H1 (cell line): Measurements from ENCODE around the gene TPSAB1. TPM values are rescaled to one million over a fixed set of nuclear protein-coding genes. Genes with fewer than 3 reads are reported as not detected.

ENCODE experiments used
- CTCF ChIA-PET: fragments of 300-600 bp; sonication (Branson Sonifier 250); formaldehyde crosslinking; loops from one replicate; lab custom pipeline; 2021; ENCODE audit not compliant: partially characterized antibody; lab: Charles Lee
- POLR2A ChIA-PET: fragments of 300-600 bp; sonication (Branson Sonifier 250); formaldehyde crosslinking; loops from one replicate; lab custom pipeline; 2021; ENCODE audit warnings: inconsistent platforms; ENCODE audit not compliant: partially characterized antibody; lab: Charles Lee
- DNase-seq, 2 experiments: peaks; one replicate each; pipeline versions ENCODE4 v3.0.0 to v3.0.0-alpha.2; 2010 to 2022; ENCODE audit warnings: low spot score in 2 of 2, low read depth in 1 of 2, mixed read lengths in 1 of 2
- FAIRE-seq: peaks from 2 replicates; lab custom pipeline; 2011; peaks lifted over from hg19 to GRCh38; lab: Jason Lieb, UNC
- H2AFZ ChIP-seq: 2 replicates; pipeline ENCODE4 v1.8.1; 2012; ENCODE audit warnings: low read length, inconsistent platforms
- H2AK5ac ChIP-seq: 2 replicates; pipeline ENCODE4 v1.6.1; 2013; ENCODE audit warnings: low read depth, low read length
- H2BK120ac ChIP-seq: replicated peaks from 2 replicates; pipeline ENCODE3; 2013; ENCODE audit warnings: low read depth, low read length, inconsistent platforms
- H2BK12ac ChIP-seq: 2 replicates; pipeline ENCODE4 v1.6.1; 2013; ENCODE audit warnings: low read depth, low read length
- H2BK15ac ChIP-seq: 2 replicates; pipeline ENCODE4 v1.6.1; 2013; ENCODE audit warnings: low read length
- H2BK20ac ChIP-seq: 2 replicates; pipeline ENCODE4 v1.6.1; 2013; ENCODE audit warnings: low read length
- H2BK5ac ChIP-seq: 2 replicates; pipeline ENCODE4 v1.6.1; 2013; ENCODE audit warnings: low read depth, low read length
- H3K14ac ChIP-seq: 2 replicates; pipeline ENCODE4 v1.6.1; 2013; ENCODE audit warnings: inconsistent platforms; ENCODE audit not compliant: insufficient read length
- H3K18ac ChIP-seq: 2 replicates; pipeline ENCODE4 v1.6.1; 2013; ENCODE audit warnings: low read length; ENCODE audit errors: extremely low read depth
- H3K23ac ChIP-seq: 2 replicates; pipeline ENCODE4 v1.6.1; 2013; ENCODE audit warnings: inconsistent platforms; ENCODE audit not compliant: insufficient read length
- H3K23me2 ChIP-seq: 2 replicates; pipeline ENCODE4 v1.6.1; 2013; ENCODE audit warnings: low read depth, low read length
- H3K27ac ChIP-seq: 2 replicates; pipeline ENCODE4 v1.6.1; 2011; ENCODE audit warnings: low read depth, low read length, inconsistent platforms
- H3K27me3 ChIP-seq, 4 experiments: replicated peaks in 1 of 4; 1 replicate in 1 of 4; 2 replicates in 3 of 4; pipeline versions ENCODE4 v1.6.1 to v1.8.1; 2011 to 2013; ENCODE audit warnings: low read length in 3 of 4, mild to moderate bottlenecking in 3 of 4, inconsistent platforms in 2 of 4, mixed read lengths in 2 of 4, moderate library complexity in 1 of 4; ENCODE audit not compliant: control insufficient read depth in 3 of 4, insufficient read depth in 3 of 4; ENCODE audit errors: extremely low read depth in 1 of 4
- H3K36me3 ChIP-seq, 4 experiments: 2 replicates each; pipeline versions ENCODE4 v1.6.1 to v1.8.1; 2011 to 2013; ENCODE audit warnings: mild to moderate bottlenecking in 4 of 4, low read length in 3 of 4, moderate library complexity in 2 of 4, control low read depth in 1 of 4, inconsistent platforms in 1 of 4; ENCODE audit not compliant: insufficient read depth in 4 of 4, control insufficient read depth in 2 of 4
- H3K4ac ChIP-seq: replicated peaks from 2 replicates; pipeline ENCODE3; 2013; ENCODE audit warnings: low read length, low read depth, mixed read lengths, inconsistent platforms; ENCODE audit not compliant: insufficient read length
- H3K4me1 ChIP-seq, 4 experiments: replicated peaks in 1 of 4; 1 replicate in 1 of 4; 2 replicates in 3 of 4; pipeline versions ENCODE4 v1.6.1 to v1.8.1; 2011 to 2013; ENCODE audit warnings: low read length in 3 of 4, inconsistent platforms in 2 of 4, mixed read lengths in 1 of 4; ENCODE audit not compliant: insufficient read depth in 4 of 4, control insufficient read depth in 3 of 4
- H3K4me2 ChIP-seq, 2 experiments: 2 replicates each; pipeline versions ENCODE4 v1.6.1 to v1.8.1; 2011 to 2013; ENCODE audit warnings: low read depth in 2 of 2, low read length in 2 of 2, control low read depth in 1 of 2, inconsistent platforms in 1 of 2, mild to moderate bottlenecking in 1 of 2; ENCODE audit not compliant: insufficient read depth in 1 of 2
- H3K4me3 ChIP-seq, 4 experiments: fragments of 200-600, 300-600 bp in 1 of 4; sonication (generic), shearing (Covaris generic), sonication (Bioruptor Twin) in 1 of 4; 2 replicates each; pipeline versions ENCODE4 v1.5.1 to v1.8.1; 2011 to 2016; ENCODE audit warnings: low read length in 4 of 4, low read depth in 3 of 4, control low read depth in 2 of 4, inconsistent platforms in 2 of 4, mild to moderate bottlenecking in 2 of 4, mixed read lengths in 1 of 4, moderate library complexity in 1 of 4; ENCODE audit not compliant: insufficient read depth in 2 of 4; ENCODE audit errors: extremely low read depth in 1 of 4
- H3K56ac ChIP-seq: replicated peaks from 2 replicates; pipeline ENCODE3; 2013; ENCODE audit warnings: low read depth, mild to moderate bottlenecking, mixed read lengths, low read length, inconsistent platforms; ENCODE audit not compliant: insufficient read length
- H3K79me1 ChIP-seq: 2 replicates; pipeline ENCODE4 v1.6.1; 2013; ENCODE audit warnings: low read depth, low read length, control low read depth
- H3K79me2 ChIP-seq, 2 experiments: 2 replicates each; pipeline versions ENCODE4 v1.6.1 to v1.8.1; 2012 to 2013; ENCODE audit warnings: low read length in 2 of 2, mild to moderate bottlenecking in 2 of 2, inconsistent platforms in 1 of 2; ENCODE audit not compliant: insufficient read depth in 2 of 2, control insufficient read depth in 1 of 2
- H3K9ac ChIP-seq, 4 experiments: replicated peaks in 1 of 4; 1 replicate in 1 of 4; 2 replicates in 3 of 4; pipeline versions ENCODE4 v1.6.1 to v1.8.1; 2011 to 2013; ENCODE audit warnings: low read depth in 3 of 4, low read length in 3 of 4, control low read depth in 2 of 4, mild to moderate bottlenecking in 2 of 4, moderate library complexity in 2 of 4, inconsistent platforms in 1 of 4; ENCODE audit errors: extremely low read depth in 1 of 4
- H3K9me3 ChIP-seq, 2 experiments: 2 replicates each; pipeline versions ENCODE4 v1.6.1 to v1.8.1; 2012 to 2013; ENCODE audit warnings: mild to moderate bottlenecking in 2 of 2, moderate library complexity in 2 of 2, control low read depth in 1 of 2, inconsistent platforms in 1 of 2, low read depth in 1 of 2, low read length in 1 of 2, mixed read lengths in 1 of 2; ENCODE audit not compliant: insufficient read depth in 2 of 2
- H4K20me1 ChIP-seq, 2 experiments: replicated peaks in 1 of 2; 2 replicates each; pipeline versions ENCODE3 to v1.8.1; 2011 to 2013; ENCODE audit warnings: inconsistent platforms in 2 of 2, low read length in 2 of 2, mild to moderate bottlenecking in 1 of 2; ENCODE audit not compliant: insufficient read depth in 2 of 2, control insufficient read depth in 1 of 2
- H4K5ac ChIP-seq: 2 replicates; pipeline ENCODE4 v1.6.1; 2013; ENCODE audit warnings: low read length, low read depth, mixed read lengths, inconsistent platforms; ENCODE audit not compliant: insufficient read length
- H4K8ac ChIP-seq: 2 replicates; pipeline ENCODE4 v1.8.0; 2013; ENCODE audit warnings: mild to moderate bottlenecking, moderate library complexity, low read length, inconsistent platforms; ENCODE audit not compliant: insufficient read depth; ENCODE audit errors: extremely low read depth
- H4K91ac ChIP-seq: replicated peaks from 2 replicates; pipeline ENCODE3; 2013; ENCODE audit warnings: low read length, mixed read lengths, inconsistent platforms; ENCODE audit not compliant: insufficient read length
- ATF3 ChIP-seq: IDR thresholded peaks from 2 replicates; pipeline ENCODE4 v1.6.1; 2011; ENCODE audit warnings: low read depth, mild to moderate bottlenecking, low read length; ENCODE audit not compliant: insufficient read depth
- CEBPB ChIP-seq: IDR thresholded peaks from 2 replicates; pipeline ENCODE4 v1.6.1; 2012; ENCODE audit warnings: low read depth, low read length
- FOSL1 ChIP-seq: IDR thresholded peaks from 2 replicates; pipeline ENCODE4 v1.6.1; 2011; ENCODE audit warnings: mild to moderate bottlenecking, low read depth, low read length, moderate library complexity; ENCODE audit not compliant: insufficient read depth
- GTF2F1 ChIP-seq: IDR thresholded peaks from 2 replicates; pipeline ENCODE4 v1.6.1; 2012; ENCODE audit warnings: low read depth, low read length, improper control_type of control experiment, borderline replicate concordance
- KDM5A ChIP-seq: fragments of 200-600 bp; IDR thresholded peaks from 2 replicates; pipeline ENCODE4 v1.7.1; 2012; ENCODE audit warnings: mild to moderate bottlenecking, low read length, inconsistent platforms, mixed read lengths
- MAFK ChIP-seq: IDR thresholded peaks from 2 replicates; pipeline ENCODE4 v1.6.1; 2012; ENCODE audit warnings: low read depth, mild to moderate bottlenecking, improper control_type of control experiment, low read length
- RAD21 ChIP-seq, 2 experiments: IDR thresholded peaks in 1 of 2; conservative IDR thresholded peaks in 1 of 2; 2 replicates each; pipeline ENCODE4 v1.6.1; 2011; ENCODE audit warnings: low read depth in 2 of 2, low read length in 2 of 2, improper control_type of control experiment in 1 of 2, inconsistent platforms in 1 of 2, mild to moderate bottlenecking in 1 of 2, moderate library complexity in 1 of 2
- RXRA ChIP-seq: IDR thresholded peaks from 2 replicates; pipeline ENCODE4 v1.6.1; 2011; ENCODE audit warnings: low read depth, mild to moderate bottlenecking, low read length, moderate library complexity; ENCODE audit not compliant: insufficient read depth
- SAP30 ChIP-seq: fragments of 300-600 bp; sonication (generic); IDR thresholded peaks from 2 replicates; pipeline ENCODE4 v1.7.1; 2012; ENCODE audit warnings: low read length, moderate library complexity, mild to moderate bottlenecking, inconsistent platforms; ENCODE audit not compliant: insufficient read depth, insufficient replicate concordance
- SP2 ChIP-seq: IDR thresholded peaks from 2 replicates; pipeline ENCODE4 v1.6.1; 2012; ENCODE audit warnings: mild to moderate bottlenecking, low read length, inconsistent platforms
- TEAD4 ChIP-seq: IDR thresholded peaks from 2 replicates; pipeline ENCODE4 v1.6.1; 2012; ENCODE audit warnings: low read depth, low read length, inconsistent platforms, mixed read lengths
- WGBS, 2 experiments: shearing (Covaris generic) in 1 of 2; methylation state at CpG; one replicate each; pipeline versions ENCODE4 v1.1.6 to v1.1.7; 2013 to 2015; ENCODE audit warnings: low lambda C conversion rate in 2 of 2, mixed read lengths in 2 of 2, inconsistent platforms in 1 of 2, low coverage in 1 of 2, missing lambda C conversion rate in 1 of 2; ENCODE audit not compliant: insufficient replicate concordance in 2 of 2, insufficient coverage in 1 of 2, insufficient read length in 1 of 2; ENCODE audit errors: extremely low coverage in 1 of 2, missing lambda C conversion rate in 1 of 2; 5-methylcytosine and 5-hydroxymethylcytosine counted together
- polyA plus RNA-seq, 7 experiments: library from polyadenylated mRNA; depleted of rRNA in 3 of 7; stranded (reverse) in 5 of 7; unstranded in 2 of 7; fragments of >200 nt in 5 of 7; fragments of 200-250 nt in 2 of 7; gene quantifications; 1 replicate in 5 of 7; 2 replicates in 1 of 7; 4 replicates in 1 of 7; pipeline versions ENCODE4 v1.2.1 to v1.2.3, GENCODE V29; 2011 to 2013; ENCODE audit warnings: missing spikeins in 2 of 7, mixed read lengths in 2 of 7
- total RNA-seq: library from RNA; stranded (reverse); fragmentation: NEBNext Ultra II Directional; extraction: Animal tissue kit (Norgen Biotek cat#: 25700); gene quantifications from 2 replicates; pipeline ENCODE4 v1.2.1, GENCODE V29; 2021

TPSAB1 gene
- total and polyA plus RNA-seq, 2 of the 8 experiments (the other 6 are each of a cell fraction or from before 2014, with no cell fraction given), result 0.09 TPM; not detected in 1

- Histone ChIP-seq H3K79me1 (no peaks in the 10 kb centered on the region), H3K23ac (no peak overlapping the region), H3K4me3 (no peak overlapping the region), H2BK20ac (no peak overlapping the region), H3K23me2 (peaks cover 3% of the 10 kb centered on the region; the same call in 1 of the 2 replicates), H3K18ac (no peak overlapping the region), H2BK120ac (no peak overlapping the region), H3K9ac (no peak overlapping the region), H2AFZ (no peak overlapping the region), H2AK5ac (no peak overlapping the region), H4K5ac (no peak overlapping the region), H4K8ac (peak overlapping the region; percentile 68; the same call in 1 of the 2 replicates), H3K27me3 (no peaks in the 10 kb centered on the region), H3K4me1 (peaks cover 0 to under 1% (median under 1%) of the 10 kb centered on the region in 4 experiments; a peak in 3 of 7 replicates), H3K9me3 (no peaks in the 10 kb centered on the region), H3K14ac (no peak overlapping the region), H3K4ac (no peak overlapping the region), H4K91ac (no peak overlapping the region), H4K20me1 (peaks cover 0 to 2% of the 10 kb centered on the region in 2 experiments), H3K27ac (no peak overlapping the region), H3K56ac (no peak overlapping the region), H2BK15ac (no peak overlapping the region), H3K36me3 (no peaks in the 10 kb centered on the region), H3K79me2 (no peaks in the 10 kb centered on the region), H2BK5ac (no peak overlapping the region), H3K4me2 (no peak overlapping the region), H2BK12ac (no peak overlapping the region)
- POLR2A ChIA-PET, result no interaction called here
- DNase-seq (no peak), FAIRE-seq (no peak)
- CTCF ChIA-PET, result interaction anchor here (1.6 kb wide), 2 partner anchors 12 to 70 kb away, joined by 3 to 7 read pairs; no protein-coding TSS in a partner anchor
- 85 to 100% methylated on average over 1 to 8 of the region's 9 CpGs for WGBS, 2 experiments
- TF ChIP-seq SP2 (no peak), RAD21 (IDR thresholded peaks at IDR 0.05 in 1 of 2, conservative IDR thresholded peaks at IDR 0.05 in 1 of 2; ENCODE audit: low read depth in 2 of 2, low read length in 2 of 2) (no peak), GTF2F1 (no peak), ATF3 (no peak), KDM5A (no peak), SAP30 (no peak), RXRA (no peak), MAFK (no peak), TEAD4 (no peak), CEBPB (no peak), FOSL1 (no peak)
Measured at GRCh38 chr16:1272453-1273198, 32.1 kb downstream of the TPSAB1 start.
